Common myeloid progenitor, CD34-positive (primary cell): ENCODE data around the gene DMRTC2.

ENCODE experiments used
- CTCF ChIA-PET: fragments of 350-600 bp; sonication (Branson Sonifier 250); formaldehyde crosslinking; loops from one replicate; lab custom pipeline; 2021; ENCODE audit warnings: antibody characterized with exemption; lab: Charles Lee
- POLR2A ChIA-PET: fragments of 350-600 bp; sonication (Branson Sonifier 250); formaldehyde crosslinking; loops from one replicate; lab custom pipeline; 2021; ENCODE audit warnings: antibody characterized with exemption; lab: Charles Lee
- DNase-seq, 3 donors: peaks; one replicate each; pipeline versions ENCODE4 v3.0.0 to v3.0.0-alpha.2; 2013
- H3K27ac ChIP-seq, 2 experiments: 1 replicate in 1 of 2; 2 replicates in 1 of 2; pipeline ENCODE4 v1.7.0; 2013; ENCODE audit warnings: inconsistent platforms in 2 of 2, low read length in 2 of 2, mild to moderate bottlenecking in 2 of 2, low read depth in 1 of 2, moderate library complexity in 1 of 2; ENCODE audit not compliant: severe bottlenecking in 2 of 2, insufficient read depth in 1 of 2, poor library complexity in 1 of 2
- H3K27me3 ChIP-seq, 5 experiments: replicated peaks in 2 of 5; 1 replicate in 3 of 5; 2 replicates in 2 of 5; pipeline versions ENCODE4 v1.6.1 to v1.7.0; 2013; ENCODE audit warnings: low read length in 4 of 5, mild to moderate bottlenecking in 2 of 5, moderate library complexity in 2 of 5, inconsistent platforms in 1 of 5; ENCODE audit not compliant: insufficient read depth in 5 of 5, control insufficient read depth in 4 of 5
- H3K36me3 ChIP-seq, 4 experiments: 1 replicate in 2 of 4; 2 replicates in 2 of 4; pipeline versions ENCODE4 v1.6.1 to v1.7.0; 2013; ENCODE audit warnings: low read length in 3 of 4, control low read depth in 1 of 4, mild to moderate bottlenecking in 1 of 4; ENCODE audit not compliant: control insufficient read depth in 4 of 4, insufficient read depth in 4 of 4
- H3K4me1 ChIP-seq, 4 experiments: 1 replicate in 3 of 4; 2 replicates in 1 of 4; pipeline versions ENCODE4 v1.6.1 to v1.7.1; 2013; ENCODE audit warnings: low read length in 3 of 4, mild to moderate bottlenecking in 3 of 4, control low read depth in 1 of 4, inconsistent platforms in 1 of 4, moderate library complexity in 1 of 4; ENCODE audit not compliant: control insufficient read depth in 4 of 4, insufficient read depth in 4 of 4; ENCODE audit errors: control extremely low read depth in 1 of 4
- H3K4me3 ChIP-seq, 7 experiments: 1 replicate in 4 of 7; 2 replicates in 3 of 7; pipeline versions ENCODE4 v1.5.1 to v1.7.0; 2013; ENCODE audit warnings: mild to moderate bottlenecking in 7 of 7, low read length in 6 of 7, moderate library complexity in 6 of 7, inconsistent platforms in 2 of 7, low read depth in 2 of 7, control low read depth in 1 of 7; ENCODE audit not compliant: insufficient read depth in 4 of 7, control insufficient read depth in 1 of 7; ENCODE audit errors: extremely low read depth in 1 of 7
- H3K9me3 ChIP-seq, 5 experiments: 1 replicate in 4 of 5; 2 replicates in 1 of 5; pipeline versions ENCODE4 v1.6.1 to v1.7.1; 2013; ENCODE audit warnings: low read length in 4 of 5, mild to moderate bottlenecking in 2 of 5, inconsistent platforms in 1 of 5, low read depth in 1 of 5, moderate library complexity in 1 of 5; ENCODE audit not compliant: control insufficient read depth in 4 of 5, insufficient read depth in 2 of 5; ENCODE audit errors: control extremely low read depth in 1 of 5
- WGBS: methylation state at CpG from one replicate; pipeline ENCODE4 v1.1.5; 2013; ENCODE audit not compliant: insufficient coverage; 5-methylcytosine and 5-hydroxymethylcytosine counted together

DMRTC2 gene

DNA sequence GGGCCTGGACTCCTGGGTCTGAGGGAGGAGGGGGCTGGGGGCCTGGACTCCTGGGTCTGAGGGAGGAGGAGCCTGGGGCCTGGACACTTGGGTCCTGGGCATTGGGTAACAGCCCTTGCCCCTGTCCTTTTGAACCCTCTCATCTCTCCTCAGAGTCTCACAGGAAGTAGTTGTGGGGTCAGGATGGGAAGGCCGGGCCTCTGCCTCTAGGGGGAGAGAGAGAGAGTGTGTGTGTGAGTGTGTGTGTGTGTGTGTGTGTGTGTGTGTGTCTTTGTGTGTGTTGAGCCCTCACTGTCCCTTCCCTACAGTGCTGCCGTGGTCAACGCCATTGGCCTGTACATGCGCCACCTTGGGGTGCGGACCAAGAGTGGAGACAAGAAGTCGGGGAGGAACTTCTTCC lies 49.1 kb downstream of the DMRTC2 start:
- 95% methylated on average over 4 of the region's 6 CpGs for WGBS
- Histone ChIP-seq H3K27me3 (no peaks in the 10 kb centered on the region), H3K9me3 (no peaks in the 10 kb centered on the region), H3K27ac (no peak overlapping the region), H3K36me3 (peaks cover 6 to 71% (median 55%) of the 10 kb centered on the region in 4 experiments), H3K4me1 (peaks cover 2 to 35% (median 28%) of the 10 kb centered on the region in 4 experiments), H3K4me3 (no peak overlapping the region)
- ChIA-PET CTCF (no interaction called here), POLR2A (no interaction called here)
- DNase-seq: peak in 1 of 3 donors; percentile 49

DNA sequence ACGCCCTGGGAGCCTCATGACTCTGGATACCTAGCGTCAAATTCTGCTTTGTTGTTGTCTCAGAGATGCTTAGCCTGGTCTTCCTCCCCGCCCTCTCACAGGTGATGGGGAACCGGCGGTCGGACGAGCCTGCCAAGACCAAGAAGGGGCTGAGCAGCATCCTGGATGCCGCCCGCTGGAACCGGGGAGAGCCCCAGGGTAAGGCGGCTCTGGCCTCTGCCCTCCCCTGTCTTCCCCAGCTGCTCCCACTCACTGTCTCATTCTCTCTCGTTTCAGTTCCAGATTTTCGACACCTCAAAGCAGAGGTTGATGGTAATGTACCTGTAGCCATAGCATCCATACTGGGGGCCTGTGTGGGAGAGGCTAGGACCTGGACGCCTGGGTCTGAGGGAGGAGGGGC lies 49.5 kb downstream of the DMRTC2 start:
- H3K4me1 ChIP-seq: peaks cover 2 to 31% (median 24%) of the 10 kb centered on the region in 4 experiments
- no peak overlapping the region for H3K27ac ChIP-seq
- DNase-seq: no peak
- no peak overlapping the region for H3K4me3 ChIP-seq
- H3K9me3 ChIP-seq: no peaks in the 10 kb centered on the region
- 97% methylated on average over 9 of the region's 14 CpGs for WGBS
- peaks cover 6 to 74% (median 53%) of the 10 kb centered on the region in 4 experiments for H3K36me3 ChIP-seq
- POLR2A ChIA-PET: no interaction called here
- CTCF ChIA-PET: no interaction called here
- no peaks in the 10 kb centered on the region for H3K27me3 ChIP-seq

DNA sequence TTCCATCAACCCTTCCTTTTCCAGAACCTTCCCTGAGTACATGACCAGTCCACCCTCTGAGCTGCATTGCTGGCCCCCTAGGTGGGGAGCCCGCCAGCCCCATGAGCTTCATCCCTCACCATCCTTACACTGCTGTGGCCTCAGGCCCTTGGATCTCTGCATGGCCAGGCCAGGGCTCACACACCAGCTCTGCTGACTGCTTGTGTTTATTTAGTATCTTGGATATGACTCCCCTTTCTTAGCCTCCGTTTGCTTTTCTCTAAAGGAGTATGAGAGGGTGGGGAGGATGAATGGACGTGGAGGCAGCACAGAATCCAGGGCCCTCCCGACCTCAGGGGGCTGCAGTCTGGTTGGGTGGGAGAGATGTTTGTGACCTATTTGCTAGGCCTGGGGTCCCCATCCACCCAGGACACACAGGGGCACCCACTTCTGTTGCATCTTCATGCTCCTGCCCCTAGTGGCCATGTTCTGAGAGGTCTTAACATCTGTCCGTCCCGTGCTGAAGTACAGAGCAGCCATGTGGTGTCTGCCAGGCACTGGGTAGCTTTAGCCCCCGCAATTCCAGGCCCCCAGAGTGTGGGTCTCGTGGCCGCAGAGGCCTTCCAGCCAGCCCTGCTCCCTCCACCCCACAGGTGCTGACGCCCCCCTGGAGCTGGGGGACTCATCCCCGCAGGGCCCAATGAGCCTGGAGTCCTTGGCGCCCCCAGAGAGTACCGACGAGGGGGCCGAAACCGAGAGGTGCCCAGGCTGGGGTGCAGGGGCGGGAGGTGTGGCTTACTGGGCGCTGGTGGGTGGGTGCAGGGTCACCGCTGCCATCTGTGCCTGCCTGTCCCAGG lies 51.1 kb downstream of the DMRTC2 start:
- Histone ChIP-seq H3K9me3 (no peaks in the 10 kb centered on the region), H3K27me3 (no peaks in the 10 kb centered on the region), H3K4me1 (peaks cover 2 to 20% (median 16%) of the 10 kb centered on the region in 4 experiments), H3K4me3 (no peak overlapping the region), H3K27ac (peak overlapping the region in 1 of 2 experiments; percentile 14), H3K36me3 (peaks cover 6 to 77% (median 60%) of the 10 kb centered on the region in 4 experiments)
- CTCF ChIA-PET: interaction anchor here (1.3 kb wide), 1 partner anchor 14 kb away, joined by 3 read pairs; no protein-coding TSS in a partner anchor
- POLR2A ChIA-PET: no interaction called here
- 94% methylated on average over 10 of the region's 19 CpGs for WGBS
- peak in 2 of 3 donors; percentile 36 to 40 for DNase-seq

DNA sequence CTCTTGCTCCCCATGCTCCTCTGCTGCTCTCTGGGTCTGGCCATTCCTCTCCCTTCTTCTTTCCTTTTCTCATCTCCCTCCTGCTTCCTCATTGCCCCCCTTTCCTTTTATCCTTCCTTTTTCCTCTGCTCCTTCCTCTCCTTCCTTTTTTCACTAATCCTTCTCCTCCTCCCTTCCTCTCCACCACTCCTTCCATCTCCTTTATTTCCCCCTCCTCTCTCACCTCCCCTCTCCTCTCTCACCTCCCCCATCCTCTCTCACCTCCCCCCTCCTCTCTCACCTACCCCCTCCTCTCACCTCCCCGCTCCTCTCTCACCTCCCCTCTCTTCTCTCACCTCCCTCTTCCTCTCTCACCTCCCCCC lies 51.7 kb downstream of the DMRTC2 start:
- 100% methylated on average over 1 of the region's 1 CpG for WGBS
- no peak for DNase-seq
- H3K36me3 ChIP-seq: peaks cover 6 to 80% (median 64%) of the 10 kb centered on the region in 4 experiments
- H3K27me3 ChIP-seq: no peaks in the 10 kb centered on the region
- POLR2A ChIA-PET: no interaction called here
- peak overlapping the region in 1 of 2 experiments; percentile 14 for H3K27ac ChIP-seq
- no peak overlapping the region for H3K4me3 ChIP-seq
- CTCF ChIA-PET: no interaction called here
- no peaks in the 10 kb centered on the region for H3K9me3 ChIP-seq
- H3K4me1 ChIP-seq: peaks cover under 1 to 16% (median 12%) of the 10 kb centered on the region in 4 experiments

DNA sequence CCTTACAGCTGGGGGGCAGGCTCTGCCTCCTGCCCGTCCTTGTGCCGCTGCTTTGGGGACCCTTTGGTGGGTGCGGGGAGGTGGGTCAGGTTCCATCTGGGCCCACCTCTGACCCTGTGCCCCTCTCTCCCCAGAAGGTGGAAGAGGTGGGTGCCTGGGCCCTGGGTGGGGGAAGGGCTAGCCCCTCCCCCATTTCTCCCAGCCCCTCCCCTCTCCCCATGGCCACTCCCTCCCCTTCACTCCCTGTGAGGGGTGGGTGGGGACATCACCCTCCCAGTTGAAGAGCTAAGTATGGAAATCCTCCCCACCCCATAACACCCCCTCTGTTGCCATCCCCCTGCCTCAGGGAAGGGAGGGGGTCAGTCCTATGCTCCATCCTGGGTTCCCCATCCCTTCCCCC lies 52.3 kb downstream of the DMRTC2 start:
- Histone ChIP-seq H3K27me3 (no peaks in the 10 kb centered on the region), H3K36me3 (peaks cover 6 to 80% (median 64%) of the 10 kb centered on the region in 4 experiments), H3K4me1 (peaks cover 0 to 10% (median 6%) of the 10 kb centered on the region in 4 experiments), H3K27ac (no peak overlapping the region), H3K9me3 (no peaks in the 10 kb centered on the region), H3K4me3 (no peak overlapping the region)
- CTCF ChIA-PET: interaction anchor here (1.0 kb wide), 1 partner anchor 24 kb away, joined by 3 read pairs; no protein-coding TSS in a partner anchor
- no peak for DNase-seq
- POLR2A ChIA-PET: no interaction called here
- whole genome bisulfite sequencing: 92% methylated on average over 2 of the region's 3 CpGs

DNA sequence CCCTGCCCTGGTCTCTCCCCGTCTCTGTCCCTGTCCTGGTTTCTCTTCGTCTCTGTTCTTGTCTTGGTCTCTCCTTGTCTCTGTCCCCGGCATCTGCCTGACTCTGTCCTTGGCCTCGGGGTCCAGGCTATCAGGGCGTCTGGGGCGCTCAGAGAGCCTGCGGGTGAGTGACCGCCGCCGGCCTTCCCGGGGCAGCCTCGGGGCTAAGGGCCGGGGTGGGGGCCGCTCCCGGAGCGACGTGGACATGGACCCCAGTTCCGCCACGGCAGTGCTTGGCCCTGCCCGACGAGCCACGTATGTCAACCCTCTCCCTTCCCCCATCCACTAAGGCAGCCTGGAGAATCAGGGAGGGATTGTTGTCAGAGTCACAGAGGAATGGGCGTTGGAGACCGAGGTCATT lies 53.0 kb downstream of the DMRTC2 start:
- no peak for DNase-seq
- CTCF ChIA-PET: interaction anchor here (1.0 to 1.4 kb wide), 2 partner anchors 24 kb away, joined by 3 to 4 read pairs; no protein-coding TSS in a partner anchor
- WGBS: 97% methylated on average over 19 of the region's 24 CpGs
- Histone ChIP-seq H3K4me3 (no peak overlapping the region), H3K4me1 (peaks cover 0 to 3% (median 1%) of the 10 kb centered on the region in 4 experiments), H3K9me3 (no peaks in the 10 kb centered on the region), H3K27ac (no peak overlapping the region), H3K36me3 (peaks cover 6 to 80% (median 65%) of the 10 kb centered on the region in 4 experiments), H3K27me3 (no peaks in the 10 kb centered on the region)
- POLR2A ChIA-PET: no interaction called here

DNA sequence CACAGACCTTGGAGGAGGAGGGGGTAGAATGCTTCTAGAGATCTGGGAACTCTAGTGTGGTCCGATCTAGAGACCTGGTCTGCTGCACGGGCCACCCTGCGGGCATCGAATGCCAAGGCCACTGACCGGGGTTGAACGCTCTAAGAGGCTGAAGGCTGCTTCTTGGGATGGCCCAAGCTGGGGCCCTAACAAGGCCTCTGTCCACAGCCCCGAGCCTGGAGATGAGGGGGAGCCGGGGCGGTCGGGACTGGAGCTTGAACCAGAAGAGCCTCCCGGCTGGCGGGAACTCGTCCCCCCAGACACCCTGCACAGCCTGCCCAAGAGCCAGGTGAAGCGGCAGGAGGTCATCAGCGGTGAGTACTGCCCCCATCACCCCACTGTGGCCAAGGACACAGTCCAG lies 53.4 kb downstream of the DMRTC2 start:
- peaks cover 9 to 81% (median 67%) of the 10 kb centered on the region in 4 experiments for H3K36me3 ChIP-seq
- H3K4me3 ChIP-seq: no peak overlapping the region
- H3K9me3 ChIP-seq: no peaks in the 10 kb centered on the region
- no peaks in the 10 kb centered on the region for H3K4me1 ChIP-seq
- H3K27me3 ChIP-seq: no peaks in the 10 kb centered on the region
- ChIA-PET CTCF (interaction anchor here (1.4 kb wide), 1 partner anchor 25 kb away, joined by 4 read pairs; no protein-coding TSS in a partner anchor), POLR2A (no interaction called here)
- H3K27ac ChIP-seq: no peak overlapping the region
- WGBS: 98% methylated on average over 13 of the region's 15 CpGs
- no peak for DNase-seq
